ENCODE data around the gene FAAP20.

FAAP20 gene

DNA sequence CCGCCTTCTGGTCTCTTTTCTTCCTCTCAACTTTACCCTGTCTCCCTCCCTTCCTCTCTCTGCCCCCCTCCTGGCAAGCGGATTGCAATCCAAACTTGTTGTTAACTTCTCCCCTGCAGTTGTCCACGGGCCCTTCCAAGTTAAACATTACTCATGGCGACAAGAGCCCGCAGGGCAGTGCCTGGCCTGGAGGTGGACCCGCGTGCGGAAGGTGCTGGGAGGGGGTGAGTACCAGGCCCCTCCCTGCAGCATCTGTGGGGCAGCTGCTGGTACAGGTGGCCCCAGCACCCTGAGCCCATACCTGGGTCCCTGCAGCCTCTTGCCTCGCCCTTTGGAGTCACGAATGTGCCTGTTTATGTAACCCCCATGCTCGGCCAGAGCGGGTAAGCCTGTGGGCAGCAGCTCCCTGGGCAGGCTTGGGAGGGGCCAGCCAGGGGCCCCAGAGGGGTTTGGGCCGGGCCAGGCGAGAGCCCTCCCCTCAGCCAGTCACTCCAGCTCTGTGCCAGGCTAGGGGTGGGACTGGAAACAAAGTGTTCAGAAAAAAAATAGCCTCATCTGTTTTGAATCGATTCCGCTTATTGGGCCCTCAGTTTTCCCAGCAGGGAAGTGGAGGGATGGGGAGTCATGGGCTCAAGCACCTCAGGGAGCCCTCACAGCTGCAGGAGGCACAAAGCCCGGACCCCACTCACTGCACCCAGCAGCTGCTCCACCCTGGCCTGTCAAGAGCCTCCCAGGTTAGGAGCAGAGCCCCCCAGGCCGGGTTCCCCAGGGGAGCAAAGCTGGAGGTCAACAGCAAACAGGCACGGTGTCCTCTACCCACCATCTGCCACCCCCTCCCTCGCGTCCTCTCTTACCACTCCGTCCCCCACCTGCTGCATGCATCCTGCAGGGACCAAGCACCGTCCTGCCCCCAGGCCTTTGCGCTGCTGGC, 14.0 kb upstream of the FAAP20 start:
- no peak overlapping the region for H3K27ac Mint-ChIP-seq
- H3K27me3 Mint-ChIP-seq: no peaks in the 10 kb centered on the region
- no peak overlapping the region for H3K4me3 Mint-ChIP-seq
- no peaks in the 10 kb centered on the region for H3K9me3 Mint-ChIP-seq
- H3K36me3 Mint-ChIP-seq (ENCODE audit: low read depth): no peaks in the 10 kb centered on the region
- peaks cover 14% of the 10 kb centered on the region for H3K4me1 Mint-ChIP-seq (ENCODE audit: low read depth)

DNA sequence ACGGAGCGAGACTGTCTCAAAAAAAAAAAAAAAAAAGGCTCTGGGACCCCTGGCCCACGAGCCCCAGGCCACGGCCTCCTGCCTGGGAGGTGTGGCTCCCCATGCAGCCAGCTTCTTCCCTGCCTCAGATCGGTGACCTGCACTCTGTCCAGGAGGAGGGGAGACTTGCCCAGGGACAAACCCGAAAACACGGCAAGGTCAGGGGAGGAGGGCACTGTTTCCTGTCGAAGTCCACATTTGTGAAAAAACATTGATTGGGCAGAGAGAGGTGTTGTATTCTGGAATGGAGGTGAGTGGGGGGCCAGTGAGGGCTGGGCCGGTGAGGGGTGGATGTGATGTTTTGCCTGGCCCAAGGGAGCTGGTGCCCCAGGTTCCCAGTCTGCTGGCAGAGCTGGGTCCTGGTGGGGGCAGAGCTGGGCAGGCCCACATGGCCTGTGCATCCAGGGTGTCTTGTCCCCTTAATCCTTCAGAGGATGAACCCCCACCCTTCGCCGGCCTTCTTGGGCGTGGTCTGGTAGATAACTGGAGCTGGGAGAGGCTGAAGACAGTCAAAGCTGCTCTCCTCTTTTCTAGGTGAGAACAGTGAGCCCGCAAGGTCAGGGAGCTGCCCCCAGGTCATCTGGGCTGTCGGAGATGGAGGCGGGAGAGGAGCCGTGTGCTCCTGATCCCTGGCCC, 12.4 kb upstream of the FAAP20 start:
- H3K4me3 Mint-ChIP-seq: no peak overlapping the region
- no peaks in the 10 kb centered on the region for H3K9me3 Mint-ChIP-seq
- H3K27me3 Mint-ChIP-seq: no peaks in the 10 kb centered on the region
- no peaks in the 10 kb centered on the region for H3K36me3 Mint-ChIP-seq (ENCODE audit: low read depth)
- H3K27ac Mint-ChIP-seq: no peak overlapping the region
- peaks cover 4% of the 10 kb centered on the region for H3K4me1 Mint-ChIP-seq (ENCODE audit: low read depth)

DNA sequence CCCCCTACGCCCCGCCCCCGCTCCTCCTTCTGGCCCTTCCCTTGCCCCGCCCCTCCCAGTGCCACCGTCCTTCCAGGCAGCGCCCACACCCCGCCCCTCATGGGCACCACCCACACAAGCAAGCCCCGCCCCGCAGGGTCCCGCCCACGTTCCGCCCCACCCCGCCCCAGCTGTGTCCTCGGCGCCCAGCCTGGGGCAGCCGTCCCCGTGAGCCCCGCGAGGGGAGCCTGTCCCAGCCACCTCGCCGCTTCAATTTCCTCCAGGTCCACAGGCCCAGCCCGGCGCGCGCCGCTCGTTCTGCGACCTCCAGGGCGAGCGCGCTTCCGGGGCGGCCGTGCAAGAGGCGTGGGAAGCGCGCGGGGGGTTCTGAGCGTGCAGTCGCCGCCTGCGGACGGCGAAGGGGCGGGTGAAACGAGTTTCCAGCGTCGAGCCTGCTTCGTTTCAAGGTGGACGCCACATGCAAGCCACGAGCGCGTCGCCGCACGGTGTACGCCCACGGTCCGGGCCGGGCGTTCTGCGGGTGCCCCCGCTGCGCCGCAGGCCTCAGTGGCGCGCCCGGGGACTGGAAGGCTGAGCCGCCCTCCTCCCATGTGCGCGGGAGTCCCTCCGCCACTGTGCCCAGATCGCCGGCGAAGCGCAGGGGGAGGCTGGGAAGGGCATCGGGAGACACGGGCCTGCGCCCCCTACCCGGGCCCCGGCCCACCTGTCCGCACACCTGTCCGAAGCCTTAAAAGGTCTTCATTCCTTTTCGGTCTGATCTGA, 10.8 kb upstream of the FAAP20 start:
- Mint-ChIP-seq H3K4me3 (peak overlapping the region; percentile 47), H3K27ac (no peak overlapping the region), H3K9me3 (no peaks in the 10 kb centered on the region), H3K27me3 (no peaks in the 10 kb centered on the region), H3K36me3 (ENCODE audit: low read depth) (no peaks in the 10 kb centered on the region), H3K4me1 (ENCODE audit: low read depth) (peaks cover 8% of the 10 kb centered on the region)

DNA sequence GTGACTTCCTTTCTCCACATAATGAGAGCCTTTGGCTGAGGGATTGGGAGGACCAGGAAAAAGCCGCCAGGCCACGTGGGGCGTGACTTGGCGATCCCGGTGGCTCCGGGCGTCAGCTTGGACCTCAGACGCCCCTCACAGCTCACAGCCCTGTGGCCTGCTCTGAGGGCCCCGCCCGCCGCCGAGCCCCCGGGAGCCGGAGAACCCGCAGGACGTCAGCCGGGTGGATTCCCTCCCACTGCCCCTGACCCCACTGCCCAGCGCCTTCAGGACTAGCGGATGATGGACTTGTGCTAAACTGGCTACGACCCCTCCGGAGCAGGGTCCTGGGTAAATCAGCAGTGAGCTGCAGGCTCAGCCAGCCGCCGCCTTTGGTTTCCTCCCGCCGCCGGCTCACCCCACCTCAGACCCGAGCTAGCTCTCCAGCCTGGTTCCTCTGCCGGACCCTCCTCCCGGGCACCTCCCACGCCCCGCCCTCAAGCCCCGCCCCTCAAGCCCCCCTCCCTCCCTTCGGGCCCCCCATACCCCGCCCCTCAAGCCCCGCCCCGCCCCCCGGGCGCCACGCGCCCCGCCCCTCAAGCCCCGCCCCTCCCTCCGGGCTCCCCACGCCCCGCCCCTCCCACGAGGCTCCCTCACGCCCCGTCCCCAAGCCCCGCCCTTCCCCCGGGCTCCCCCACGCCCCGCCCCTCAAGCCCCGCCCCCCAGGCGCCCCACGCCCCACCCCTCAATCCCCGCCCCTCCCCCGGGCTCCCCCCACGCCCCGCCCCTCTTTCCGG, 10.0 kb upstream of the FAAP20 start:
- H3K36me3 Mint-ChIP-seq (ENCODE audit: low read depth): no peaks in the 10 kb centered on the region
- peaks cover 15% of the 10 kb centered on the region for H3K4me1 Mint-ChIP-seq (ENCODE audit: low read depth)
- H3K4me3 Mint-ChIP-seq: peak overlapping the region; percentile 30
- H3K27ac Mint-ChIP-seq: no peak overlapping the region
- H3K9me3 Mint-ChIP-seq: no peaks in the 10 kb centered on the region
- no peaks in the 10 kb centered on the region for H3K27me3 Mint-ChIP-seq

DNA sequence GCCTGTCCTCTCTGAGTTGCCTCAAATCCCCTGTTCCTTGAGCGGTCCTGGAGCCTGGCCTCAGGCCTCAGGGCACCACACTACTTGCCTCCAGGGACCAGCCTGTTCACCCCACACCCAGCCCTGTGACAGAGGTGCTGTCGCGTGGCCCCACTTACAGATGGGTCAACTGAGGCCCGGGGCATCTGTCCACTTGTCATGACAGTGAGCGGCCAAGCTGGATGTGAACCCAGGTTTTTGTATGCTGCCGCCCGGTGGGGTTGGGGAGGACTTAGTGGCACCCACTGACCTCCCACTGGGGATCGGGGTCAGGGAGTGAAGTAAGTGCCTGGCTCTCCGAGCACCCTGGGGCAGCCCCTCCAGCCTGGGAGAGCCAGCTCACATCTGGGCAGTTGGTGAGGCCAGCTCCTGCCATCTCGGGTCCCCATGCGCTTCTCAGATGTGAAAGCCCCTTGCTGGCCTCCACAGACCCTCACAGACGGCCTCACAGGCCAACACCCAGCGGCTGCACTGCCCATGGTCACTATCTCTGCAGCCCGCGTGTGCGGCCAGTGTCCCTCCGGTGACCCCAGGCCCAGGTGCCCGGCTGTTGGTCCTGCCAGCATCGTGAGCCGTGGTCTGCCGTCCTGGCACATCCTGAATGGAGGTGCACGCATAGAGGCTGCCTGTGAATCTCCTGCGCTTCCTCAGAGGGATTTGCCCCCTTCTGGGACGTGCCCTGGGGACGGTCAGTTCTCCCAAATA, 9.3 kb upstream of the FAAP20 start:
- Mint-ChIP-seq H3K27ac (no peak overlapping the region), H3K27me3 (no peaks in the 10 kb centered on the region), H3K4me1 (ENCODE audit: low read depth) (peaks cover 22% of the 10 kb centered on the region), H3K4me3 (no peak overlapping the region), H3K36me3 (ENCODE audit: low read depth) (no peaks in the 10 kb centered on the region), H3K9me3 (no peaks in the 10 kb centered on the region)

DNA sequence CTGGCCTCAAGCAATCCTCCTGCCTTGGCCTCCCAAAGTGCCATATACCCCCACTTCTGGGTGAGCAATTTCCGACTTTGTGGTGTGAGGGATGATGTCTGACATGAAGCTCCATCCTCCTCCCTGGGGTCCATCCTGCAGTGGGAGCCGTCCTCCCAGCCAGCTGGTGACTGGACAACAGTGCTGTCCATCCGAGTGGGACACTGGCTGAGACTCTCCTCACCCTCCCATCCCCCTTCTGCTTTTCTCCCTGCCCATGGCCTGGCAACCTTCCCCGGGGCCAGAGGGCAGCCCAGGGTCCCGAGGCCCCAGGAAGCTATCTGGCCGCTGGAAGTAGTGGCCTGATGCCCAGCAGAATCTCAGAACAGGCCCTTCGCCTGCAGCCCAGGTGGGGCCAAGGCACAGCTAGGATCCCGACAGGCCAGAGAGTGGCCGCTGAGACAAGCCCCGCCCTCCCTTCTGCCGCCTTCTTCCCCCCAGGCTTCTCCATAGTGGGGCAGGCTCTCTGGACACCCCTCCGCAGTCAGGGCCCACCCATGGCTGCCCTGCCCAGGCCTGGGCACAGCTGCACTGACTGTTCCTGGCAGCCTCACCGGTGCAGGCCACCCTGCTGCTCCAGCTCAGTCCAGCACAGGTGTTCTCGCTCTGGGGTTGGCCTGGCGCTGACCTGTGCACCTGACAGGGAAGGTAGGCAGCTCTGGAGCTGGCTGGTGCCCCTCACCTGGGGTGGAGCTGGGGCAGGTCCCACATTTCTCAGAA, 8.4 kb upstream of the FAAP20 start:
- peaks cover 30% of the 10 kb centered on the region for H3K4me1 Mint-ChIP-seq (ENCODE audit: low read depth)
- no peak overlapping the region for H3K27ac Mint-ChIP-seq

DNA sequence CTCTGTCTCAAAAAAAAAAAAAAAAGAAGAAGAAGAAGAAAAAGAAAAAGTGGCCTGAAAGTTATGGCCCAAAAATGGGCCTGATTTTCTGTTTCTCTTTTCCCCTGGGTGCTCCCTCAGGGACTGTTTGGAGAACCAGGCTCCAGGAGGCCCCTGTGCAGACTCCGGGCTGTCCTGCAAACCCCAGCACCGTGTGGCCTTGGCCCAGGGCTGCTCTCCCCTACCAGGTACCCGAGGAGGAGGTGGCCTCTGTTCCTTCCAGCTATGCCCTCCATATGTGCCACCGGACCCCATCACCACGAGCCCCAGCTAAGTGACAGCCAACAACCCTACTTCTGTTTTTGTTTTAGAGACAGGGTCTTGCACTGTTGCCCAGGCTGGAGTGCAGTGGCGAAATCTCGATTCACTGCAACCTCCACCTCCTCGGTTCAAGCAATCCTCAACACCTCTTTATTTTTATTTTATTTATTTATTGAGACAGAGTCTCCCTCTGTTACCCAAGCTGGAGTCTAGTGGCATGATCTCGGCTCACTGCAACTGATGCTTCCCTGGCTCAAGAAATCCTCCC, 7.5 kb upstream of the FAAP20 start:
- H3K27me3 Mint-ChIP-seq: no peaks in the 10 kb centered on the region
- H3K4me1 Mint-ChIP-seq (ENCODE audit: low read depth): peaks cover 33% of the 10 kb centered on the region
- no peaks in the 10 kb centered on the region for H3K36me3 Mint-ChIP-seq (ENCODE audit: low read depth)
- H3K9me3 Mint-ChIP-seq: no peaks in the 10 kb centered on the region
- no peak overlapping the region for H3K27ac Mint-ChIP-seq
- no peak overlapping the region for H3K4me3 Mint-ChIP-seq

More for the DNA sequence above, 8.4 kb upstream of the FAAP20 start:
- H3K27me3 Mint-ChIP-seq: no peaks in the 10 kb centered on the region
- no peak overlapping the region for H3K4me3 Mint-ChIP-seq
- H3K9me3 Mint-ChIP-seq: no peaks in the 10 kb centered on the region
- no peaks in the 10 kb centered on the region for H3K36me3 Mint-ChIP-seq (ENCODE audit: low read depth)

DNA sequence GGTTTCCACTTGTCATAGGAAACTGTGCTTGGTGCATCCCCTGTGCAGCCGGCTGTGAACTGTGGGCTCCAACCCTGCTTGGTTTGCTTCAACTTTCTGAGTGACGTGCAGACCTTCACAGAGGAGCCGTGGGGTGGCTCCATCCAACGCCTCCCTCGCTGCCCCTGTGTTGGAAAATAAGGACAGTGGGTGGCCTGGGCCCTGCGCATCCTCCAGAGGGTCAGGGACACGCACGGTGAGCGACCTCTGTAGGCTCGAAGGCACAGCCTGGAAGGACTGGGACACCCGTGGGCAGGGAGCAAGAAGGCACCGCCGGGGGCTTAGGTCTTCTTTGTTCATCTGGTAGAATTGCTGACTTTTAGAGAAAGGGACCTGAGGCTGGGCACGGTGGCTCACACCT, 6.5 kb upstream of the FAAP20 start:
- H3K27ac Mint-ChIP-seq: no peak overlapping the region
- no peaks in the 10 kb centered on the region for H3K36me3 Mint-ChIP-seq (ENCODE audit: low read depth)
- no peaks in the 10 kb centered on the region for H3K27me3 Mint-ChIP-seq
- H3K4me1 Mint-ChIP-seq (ENCODE audit: low read depth): peaks cover 33% of the 10 kb centered on the region
- no peak overlapping the region for H3K4me3 Mint-ChIP-seq
- H3K9me3 Mint-ChIP-seq: no peaks in the 10 kb centered on the region

DNA sequence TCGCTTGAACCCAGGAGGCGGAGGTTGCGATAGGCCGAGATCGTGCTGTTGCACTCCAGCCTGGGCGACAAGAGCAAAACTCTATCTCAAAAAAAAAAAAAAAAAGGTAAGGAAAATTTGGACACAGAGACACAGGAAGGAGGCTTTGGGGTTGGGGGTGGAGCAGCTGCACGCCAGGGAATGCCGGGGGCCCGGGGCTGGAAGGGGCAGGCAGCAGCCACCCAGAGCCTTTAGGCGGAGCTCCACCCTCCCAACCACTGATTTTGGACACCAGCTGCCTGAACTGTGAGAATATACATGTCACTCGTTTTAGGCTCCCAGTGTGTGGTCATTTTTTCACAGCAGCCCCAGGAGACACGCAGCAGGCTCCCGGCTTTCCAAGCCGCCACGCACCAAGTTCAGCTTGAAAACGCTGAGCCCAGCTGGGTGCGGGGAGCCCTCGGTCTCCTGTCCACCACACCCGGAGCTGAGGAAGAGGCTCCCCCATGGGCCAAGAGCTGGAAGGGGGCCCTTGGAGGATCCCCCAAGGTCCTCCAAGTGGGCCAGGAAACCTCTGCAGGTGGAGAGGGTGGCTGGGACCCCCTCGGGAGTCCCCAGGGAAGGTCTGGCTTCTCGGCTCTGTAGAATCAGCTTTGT, 5.9 kb upstream of the FAAP20 start:
- H3K4me1 Mint-ChIP-seq (ENCODE audit: low read depth): peaks cover 29% of the 10 kb centered on the region
- H3K9me3 Mint-ChIP-seq: no peaks in the 10 kb centered on the region
- H3K27ac Mint-ChIP-seq: no peak overlapping the region
- H3K4me3 Mint-ChIP-seq: no peak overlapping the region
- no peaks in the 10 kb centered on the region for H3K36me3 Mint-ChIP-seq (ENCODE audit: low read depth)
- H3K27me3 Mint-ChIP-seq: no peaks in the 10 kb centered on the region

DNA sequence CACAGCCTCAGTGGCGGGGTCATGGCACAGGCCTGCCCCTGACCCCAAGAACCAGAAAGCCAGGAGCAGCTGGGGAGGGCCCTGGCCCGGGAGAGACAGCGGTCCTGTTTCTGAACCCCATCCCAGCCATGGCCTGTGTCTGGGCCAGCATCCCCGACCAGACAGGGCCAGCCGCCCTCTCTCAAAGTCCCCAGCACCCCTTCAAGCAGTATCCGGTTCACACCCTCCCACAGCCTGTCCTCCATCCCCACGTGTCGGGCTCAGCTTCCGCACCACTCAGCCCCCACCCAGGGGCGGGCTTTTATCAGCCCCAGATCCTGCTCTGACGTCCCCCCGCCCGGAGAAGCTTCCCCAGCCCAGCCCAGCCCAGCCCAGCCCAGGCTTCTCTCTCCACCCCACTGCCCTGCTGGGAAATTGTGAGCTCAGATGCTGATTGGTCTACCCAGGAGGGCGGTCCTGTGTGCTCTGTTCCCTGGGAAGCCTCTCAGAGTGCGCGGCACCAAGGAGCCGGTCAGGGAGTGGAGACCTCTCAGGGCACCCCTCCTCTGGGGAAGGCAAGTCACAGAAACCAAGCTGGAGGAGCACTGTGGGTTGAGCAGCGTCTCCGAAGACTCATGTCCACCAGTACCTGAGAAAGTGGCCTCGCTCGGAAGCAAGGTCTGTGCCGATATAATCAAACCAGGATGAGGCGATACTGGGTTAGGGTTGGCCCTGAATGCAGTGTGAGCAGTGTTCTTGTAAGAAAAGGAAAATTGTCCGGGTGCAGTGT, 4.7 kb upstream of the FAAP20 start:
- H3K36me3 Mint-ChIP-seq (ENCODE audit: low read depth): no peaks in the 10 kb centered on the region
- H3K4me1 Mint-ChIP-seq (ENCODE audit: low read depth): peaks cover 29% of the 10 kb centered on the region
- H3K4me3 Mint-ChIP-seq: peak overlapping the region; percentile 89
- H3K9me3 Mint-ChIP-seq: no peaks in the 10 kb centered on the region
- H3K27ac Mint-ChIP-seq: peak overlapping the region; percentile 75
- no peaks in the 10 kb centered on the region for H3K27me3 Mint-ChIP-seq

DNA sequence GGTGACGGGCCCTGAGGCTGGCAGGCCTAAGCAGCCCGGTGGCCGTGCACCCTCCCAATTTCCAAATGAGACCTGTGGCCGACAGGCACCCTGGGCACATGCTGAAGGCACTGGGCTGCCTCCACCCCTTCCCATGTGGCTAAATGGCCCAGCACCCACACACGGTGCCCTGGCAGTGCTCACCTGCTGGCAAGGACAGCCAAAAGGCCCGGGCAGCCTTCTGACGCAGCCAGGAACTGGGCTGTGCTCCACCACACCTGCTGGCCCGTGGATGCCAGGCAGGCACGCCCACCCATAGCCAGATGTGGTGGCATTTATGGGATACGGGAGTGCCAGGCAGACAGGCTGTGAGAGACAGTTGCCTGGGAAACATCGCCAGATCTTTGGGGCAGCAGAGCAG, 4.0 kb upstream of the FAAP20 start:
- Mint-ChIP-seq H3K27me3 (no peaks in the 10 kb centered on the region), H3K9me3 (no peaks in the 10 kb centered on the region), H3K27ac (peak overlapping the region; percentile 75)

DNA sequence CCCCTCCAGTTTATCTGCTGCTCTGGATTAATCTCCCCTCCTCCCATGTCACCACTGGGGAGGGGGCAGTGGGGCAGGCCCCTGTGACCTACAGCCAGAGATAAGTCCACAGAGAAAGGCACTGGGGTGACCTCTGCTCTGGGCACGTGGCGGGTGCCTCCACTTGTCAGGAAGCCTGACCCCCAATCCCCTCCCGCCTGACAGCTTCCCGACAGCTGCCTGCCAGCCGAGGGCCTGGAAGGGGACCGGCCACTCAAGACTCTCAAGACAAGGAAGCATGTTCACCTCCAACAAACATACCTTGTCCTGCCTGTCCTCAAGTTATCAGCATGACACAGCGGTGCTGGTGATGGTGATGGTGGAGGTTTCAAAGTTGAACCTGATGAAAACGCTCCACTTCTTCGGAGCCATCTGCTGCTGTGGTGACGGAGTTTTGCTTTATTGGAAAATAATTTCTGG, 3.2 kb upstream of the FAAP20 start:
- Mint-ChIP-seq H3K27ac (peak overlapping the region; percentile 23), H3K4me3 (no peak overlapping the region), H3K36me3 (ENCODE audit: low read depth) (no peaks in the 10 kb centered on the region)

More for the DNA sequence above, 4.0 kb upstream of the FAAP20 start:
- H3K4me1 Mint-ChIP-seq (ENCODE audit: low read depth): peaks cover 29% of the 10 kb centered on the region
- peak overlapping the region; percentile 89 for H3K4me3 Mint-ChIP-seq
- no peaks in the 10 kb centered on the region for H3K36me3 Mint-ChIP-seq (ENCODE audit: low read depth)

More for the DNA sequence above, 3.2 kb upstream of the FAAP20 start:
- Mint-ChIP-seq H3K9me3 (no peaks in the 10 kb centered on the region), H3K27me3 (no peaks in the 10 kb centered on the region), H3K4me1 (ENCODE audit: low read depth) (peaks cover 36% of the 10 kb centered on the region)
